Hair follicle dermal papilla cell (primary cell): ENCODE data around the gene NAIP. TPM values are rescaled to one million over a fixed set of nuclear protein-coding genes. Genes with fewer than 3 reads are reported as not detected.

ENCODE experiments used
- total RNA-seq: library from RNA; depleted of rRNA; stranded (reverse); fragments of >200 nt; gene quantifications from 2 replicates; pipeline ENCODE4 v1.2.3, GENCODE V29; 2012

Gene NAIP, protein sequence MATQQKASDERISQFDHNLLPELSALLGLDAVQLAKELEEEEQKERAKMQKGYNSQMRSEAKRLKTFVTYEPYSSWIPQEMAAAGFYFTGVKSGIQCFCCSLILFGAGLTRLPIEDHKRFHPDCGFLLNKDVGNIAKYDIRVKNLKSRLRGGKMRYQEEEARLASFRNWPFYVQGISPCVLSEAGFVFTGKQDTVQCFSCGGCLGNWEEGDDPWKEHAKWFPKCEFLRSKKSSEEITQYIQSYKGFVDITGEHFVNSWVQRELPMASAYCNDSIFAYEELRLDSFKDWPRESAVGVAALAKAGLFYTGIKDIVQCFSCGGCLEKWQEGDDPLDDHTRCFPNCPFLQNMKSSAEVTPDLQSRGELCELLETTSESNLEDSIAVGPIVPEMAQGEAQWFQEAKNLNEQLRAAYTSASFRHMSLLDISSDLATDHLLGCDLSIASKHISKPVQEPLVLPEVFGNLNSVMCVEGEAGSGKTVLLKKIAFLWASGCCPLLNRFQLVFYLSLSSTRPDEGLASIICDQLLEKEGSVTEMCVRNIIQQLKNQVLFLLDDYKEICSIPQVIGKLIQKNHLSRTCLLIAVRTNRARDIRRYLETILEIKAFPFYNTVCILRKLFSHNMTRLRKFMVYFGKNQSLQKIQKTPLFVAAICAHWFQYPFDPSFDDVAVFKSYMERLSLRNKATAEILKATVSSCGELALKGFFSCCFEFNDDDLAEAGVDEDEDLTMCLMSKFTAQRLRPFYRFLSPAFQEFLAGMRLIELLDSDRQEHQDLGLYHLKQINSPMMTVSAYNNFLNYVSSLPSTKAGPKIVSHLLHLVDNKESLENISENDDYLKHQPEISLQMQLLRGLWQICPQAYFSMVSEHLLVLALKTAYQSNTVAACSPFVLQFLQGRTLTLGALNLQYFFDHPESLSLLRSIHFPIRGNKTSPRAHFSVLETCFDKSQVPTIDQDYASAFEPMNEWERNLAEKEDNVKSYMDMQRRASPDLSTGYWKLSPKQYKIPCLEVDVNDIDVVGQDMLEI (N-terminal part only)
- total RNA-seq, result 4.0 and 4.7 TPM in 2 replicates

GRCh38 chr5:71025289-71025953 is at the start of gene NAIP:
Gene NAIP (minus strand): TSS chr5:71025339. CDS start chr5:71012915, 12,424 bp downstream.

GRCh38 chr5:71067262-71067928 is 42.3 kb upstream of the NAIP start, which contains the start of gene GTF2H2:
Gene GTF2H2 (minus strand): TSS chr5:71067676. CDS start chr5:71062763, 4,913 bp downstream.

Other genes starting within 250 kb of the NAIP start
- gene SERF1A, start 124.7 kb downstream of the NAIP start, total RNA-seq, result 7.8 and 12.6 TPM in 2 replicates
- 35.1 and 35.2 TPM in 2 replicates for gene SMN1, start 100.3 kb downstream of the NAIP start, total RNA-seq
- 18.1 and 38.0 TPM in 2 replicates for gene GTF2H2, start 42.3 kb upstream of the NAIP start, total RNA-seq